ENCODE data around the gene SLC6A9.

- TF ChIP-seq RAD21 (IDR thresholded peaks at IDR 0.05; ENCODE audit: low read depth) (no peak), YY1 (IDR thresholded peaks at IDR 0.05; ENCODE audit: extremely low read depth, insufficient replicate concordance, low read depth, low read length) (no peak), FOSL1 (IDR thresholded peaks at IDR 0.05; ENCODE audit: low read depth) (no peak), POLR2A (IDR thresholded peaks at IDR 0.05; ENCODE audit: borderline replicate concordance, extremely low read depth, insufficient read depth, insufficient read length) (no peak), EZH2 (IDR thresholded peaks at IDR 0.05) (no peak), POLR2AphosphoS5 (IDR thresholded peaks at IDR 0.05; ENCODE audit: low read depth, low read length) (no peak)
- TF ChIP-seq, protein P1, sequence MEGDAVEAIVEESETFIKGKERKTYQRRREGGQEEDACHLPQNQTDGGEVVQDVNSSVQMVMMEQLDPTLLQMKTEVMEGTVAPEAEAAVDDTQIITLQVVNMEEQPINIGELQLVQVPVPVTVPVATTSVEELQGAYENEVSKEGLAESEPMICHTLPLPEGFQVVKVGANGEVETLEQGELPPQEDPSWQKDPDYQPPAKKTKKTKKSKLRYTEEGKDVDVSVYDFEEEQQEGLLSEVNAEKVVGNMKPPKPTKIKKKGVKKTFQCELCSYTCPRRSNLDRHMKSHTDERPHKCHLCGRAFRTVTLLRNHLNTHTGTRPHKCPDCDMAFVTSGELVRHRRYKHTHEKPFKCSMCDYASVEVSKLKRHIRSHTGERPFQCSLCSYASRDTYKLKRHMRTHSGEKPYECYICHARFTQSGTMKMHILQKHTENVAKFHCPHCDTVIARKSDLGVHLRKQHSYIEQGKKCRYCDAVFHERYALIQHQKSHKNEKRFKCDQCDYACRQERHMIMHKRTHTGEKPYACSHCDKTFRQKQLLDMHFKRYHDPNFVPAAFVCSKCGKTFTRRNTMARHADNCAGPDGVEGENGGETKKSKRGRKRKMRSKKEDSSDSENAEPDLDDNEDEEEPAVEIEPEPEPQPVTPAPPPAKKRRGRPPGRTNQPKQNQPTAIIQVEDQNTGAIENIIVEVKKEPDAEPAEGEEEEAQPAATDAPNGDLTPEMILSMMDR (IDR thresholded peaks at IDR 0.05 in 2 of 3, conservative IDR thresholded peaks at IDR 0.05 in 1 of 3; ENCODE audit: borderline replicate concordance in 1 of 3, insufficient read depth in 1 of 3, low read depth in 2 of 3, low read length in 2 of 3), result no peak
- TF ChIP-seq, protein P2, sequence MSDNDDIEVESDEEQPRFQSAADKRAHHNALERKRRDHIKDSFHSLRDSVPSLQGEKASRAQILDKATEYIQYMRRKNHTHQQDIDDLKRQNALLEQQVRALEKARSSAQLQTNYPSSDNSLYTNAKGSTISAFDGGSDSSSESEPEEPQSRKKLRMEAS (IDR thresholded peaks at IDR 0.05), result no peak
Measured at GRCh38 chr1:43984855-43985254, 46.4 kb downstream of the SLC6A9 start.

All from HCT116 (cell line).